Measurements from ENCODE around the gene AHNAK2. TPM values are rescaled to one million over a fixed set of nuclear protein-coding genes. Genes with fewer than 3 reads are reported as not detected.
"Not testable (repeated sequence)": the region's sequence is repeated elsewhere in the genome, so short reads cannot be mapped to it uniquely, and the experiment has no call there.

Gene AHNAK2
- polyA plus RNA-seq, 4 donors: under 0.01 to 6.3 (median 0.17) TPM

- H3K4me3 ChIP-seq (ENCODE audit: low read depth in 1 of 3, low read length in 3 of 3): no peak overlapping the region
- H3K9me3 ChIP-seq (ENCODE audit: control insufficient read depth in 2 of 2, insufficient read depth in 1 of 2, low read depth in 1 of 2, low read length in 1 of 2): peaks cover 0 to 8% of the 10 kb centered on the region in 2 donors
- FAIRE-seq (no peak), DNase-seq (no peak)
- H3K4me1 ChIP-seq (ENCODE audit: control insufficient read depth in 3 of 3, insufficient read depth in 2 of 3, low read depth in 1 of 3, low read length in 2 of 3): peaks cover 0 to 28% (median 0%) of the 10 kb centered on the region in 3 donors
- no peaks in the 10 kb centered on the region for H3K36me3 ChIP-seq (ENCODE audit: control insufficient read depth in 3 of 3, insufficient read depth in 2 of 3, low read depth in 1 of 3, low read length in 3 of 3)
- no peak overlapping the region for H3K27ac ChIP-seq (ENCODE audit: low read depth in 1 of 3, low read length in 2 of 3)
- H3K27me3 ChIP-seq (ENCODE audit: control insufficient read depth in 3 of 3, insufficient read depth in 3 of 3, low read length in 3 of 3): peaks cover 0 to 22% (median 0%) of the 10 kb centered on the region in 3 donors
- 56 to 72% (median 62%) methylated on average over 15 to 21 of the region's 21 CpGs for WGBS, 3 donors
These were observed 51.3 kb downstream of the AHNAK2 start for GRCh38 chr14:104926619-104927431.

GRCh38 chr14:104925855-104926609, 52.1 kb downstream of the AHNAK2 start:
- 77 to 85% (median 78%) methylated on average over 15 of the region's 15 CpGs for WGBS, 3 donors
- FAIRE-seq: no peak
- Histone ChIP-seq H3K4me3 (ENCODE audit: low read depth in 1 of 3, low read length in 3 of 3) (no peak overlapping the region), H3K27me3 (ENCODE audit: control insufficient read depth in 3 of 3, insufficient read depth in 3 of 3, low read length in 3 of 3) (peaks cover 0 to 14% (median 0%) of the 10 kb centered on the region in 3 donors), H3K36me3 (ENCODE audit: control insufficient read depth in 3 of 3, insufficient read depth in 2 of 3, low read depth in 1 of 3, low read length in 3 of 3) (no peaks in the 10 kb centered on the region), H3K27ac (ENCODE audit: low read depth in 1 of 3, low read length in 2 of 3) (no peak overlapping the region), H3K9me3 (ENCODE audit: control insufficient read depth in 2 of 2, insufficient read depth in 1 of 2, low read depth in 1 of 2, low read length in 1 of 2) (peaks cover 0 to 8% of the 10 kb centered on the region in 2 donors), H3K4me1 (ENCODE audit: control insufficient read depth in 3 of 3, insufficient read depth in 2 of 3, low read depth in 1 of 3, low read length in 2 of 3) (peaks cover 0 to 28% (median 0%) of the 10 kb centered on the region in 3 donors)
- no peak for DNase-seq

GRCh38 chr14:104925214-104925854, 52.8 kb downstream of the AHNAK2 start:
- Histone ChIP-seq H3K4me1 (ENCODE audit: control insufficient read depth in 3 of 3, insufficient read depth in 2 of 3, low read depth in 1 of 3, low read length in 2 of 3) (peaks cover 0 to 28% (median 0%) of the 10 kb centered on the region in 3 donors), H3K9me3 (ENCODE audit: control insufficient read depth in 2 of 2, insufficient read depth in 1 of 2, low read depth in 1 of 2, low read length in 1 of 2) (peaks cover 0 to 8% of the 10 kb centered on the region in 2 donors), H3K36me3 (ENCODE audit: control insufficient read depth in 3 of 3, insufficient read depth in 2 of 3, low read depth in 1 of 3, low read length in 3 of 3) (no peaks in the 10 kb centered on the region), H3K27ac (ENCODE audit: low read depth in 1 of 3, low read length in 2 of 3) (no peak overlapping the region), H3K4me3 (ENCODE audit: low read depth in 1 of 3, low read length in 3 of 3) (no peak overlapping the region), H3K27me3 (ENCODE audit: control insufficient read depth in 3 of 3, insufficient read depth in 3 of 3, low read length in 3 of 3) (peaks cover 0 to 8% (median 0%) of the 10 kb centered on the region in 3 donors)
- FAIRE-seq (no peak), DNase-seq (peak; percentile 23 to 38)
- WGBS, 3 donors: 40 to 64% (median 47%) methylated on average over 8 to 10 of the region's 10 CpGs

DNA sequence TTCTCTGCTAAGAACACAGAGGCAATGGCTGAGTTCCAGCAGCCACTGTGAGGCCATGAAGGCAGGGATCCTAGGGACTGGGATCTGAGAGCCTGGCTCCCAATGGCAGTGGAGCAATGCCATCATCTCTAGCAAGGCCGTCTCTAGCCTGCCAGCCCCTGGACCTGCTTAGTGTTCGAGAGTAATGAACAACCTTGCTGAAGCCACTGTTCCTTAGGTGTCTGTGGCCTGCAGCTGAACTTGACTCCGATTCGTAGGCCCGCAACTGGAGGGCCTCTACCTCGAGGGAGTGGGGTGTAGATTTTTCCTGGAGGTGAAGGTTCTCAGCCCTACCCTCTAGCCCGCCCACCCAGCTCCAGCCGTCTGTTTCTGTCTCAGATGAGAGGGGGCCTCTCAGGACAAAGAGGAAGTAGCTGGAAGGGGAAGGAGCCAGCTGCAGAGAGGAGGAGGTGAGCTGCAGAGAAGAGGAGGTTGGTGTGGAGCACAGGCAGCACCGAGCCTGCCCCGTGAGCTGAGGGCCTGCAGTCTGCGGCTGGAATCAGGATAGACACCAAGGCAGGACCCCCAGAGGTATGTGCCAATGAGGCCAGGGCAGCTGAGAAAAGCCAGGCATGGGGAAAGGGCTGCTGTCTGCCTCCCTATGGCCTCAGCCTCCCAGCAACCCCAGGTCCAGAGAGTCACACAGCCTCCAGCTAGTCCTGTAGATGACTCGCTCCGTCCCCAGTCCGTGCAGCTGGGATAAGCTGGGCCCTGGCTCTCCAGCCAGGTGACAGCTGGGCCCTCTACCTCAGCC, 53.6 kb downstream of the AHNAK2 start, which contains the start of gene PLD4:
PLD4 (plus strand) TSS at position 459 of the 793 bp plus-strand sequence. CDS start 2,262 bp downstream, outside the sequence.
- WGBS, 3 donors: 69 to 88% (median 76%) methylated on average over 14 of the region's 14 CpGs
- Histone ChIP-seq H3K9me3 (ENCODE audit: control insufficient read depth in 2 of 2, insufficient read depth in 1 of 2, low read depth in 1 of 2, low read length in 1 of 2) (peaks cover 0 to 8% of the 10 kb centered on the region in 2 donors), H3K4me3 (ENCODE audit: low read depth in 1 of 3, low read length in 3 of 3) (no peak within 1 kb of the TSS), H3K4me1 (ENCODE audit: control insufficient read depth in 3 of 3, insufficient read depth in 2 of 3, low read depth in 1 of 3, low read length in 2 of 3) (peaks cover 0 to 28% (median 0%) of the 10 kb centered on the region in 3 donors), H3K36me3 (ENCODE audit: control insufficient read depth in 3 of 3, insufficient read depth in 2 of 3, low read depth in 1 of 3, low read length in 3 of 3) (no peaks in the 10 kb centered on the region), H3K27ac (ENCODE audit: low read depth in 1 of 3, low read length in 2 of 3) (no peak within 1 kb of the TSS), H3K27me3 (ENCODE audit: control insufficient read depth in 3 of 3, insufficient read depth in 3 of 3, low read length in 3 of 3) (peaks cover 0 to 2% (median 0%) of the 10 kb centered on the region in 3 donors)
- no peak for FAIRE-seq
- DNase-seq: no peak

DNA sequence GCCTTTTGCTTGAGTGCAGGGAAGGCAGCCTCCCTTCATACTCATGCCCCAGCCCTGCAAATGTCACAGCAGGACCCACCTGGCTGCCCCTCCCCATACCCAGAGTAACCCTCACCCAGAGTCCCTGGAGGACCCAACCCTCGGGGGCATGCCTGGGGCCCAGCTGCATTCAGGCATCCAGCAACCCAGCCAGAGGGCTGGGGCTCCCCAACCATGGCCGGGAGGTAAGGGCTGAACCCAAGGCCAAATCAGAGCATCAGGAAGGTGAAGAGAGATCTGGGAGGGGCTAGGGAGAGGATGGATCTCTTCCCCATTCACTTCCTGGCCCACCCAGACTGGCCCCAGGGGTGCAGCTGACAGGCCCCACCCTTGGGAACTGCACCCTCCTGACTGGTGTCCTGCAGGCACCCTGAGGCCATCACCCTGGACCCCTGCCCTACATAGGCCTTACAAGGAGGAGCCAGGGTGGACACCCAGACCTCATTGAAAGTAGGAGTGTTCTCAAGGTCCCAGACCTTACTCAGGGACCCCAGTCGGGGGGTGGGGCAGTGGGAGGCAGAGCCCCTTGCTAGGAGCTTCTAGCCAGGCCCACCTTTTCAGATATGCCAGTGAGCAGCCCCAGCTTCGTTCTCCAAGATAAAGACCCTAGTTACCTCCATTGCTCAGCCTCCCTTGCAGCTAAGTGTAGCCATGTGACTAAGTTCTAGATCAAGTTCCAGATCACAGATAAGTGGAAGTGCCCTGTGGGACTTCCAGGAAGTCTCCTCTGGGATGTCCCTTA, 54.3 kb downstream of the AHNAK2 start:
- DNase-seq (no peak), FAIRE-seq (no peak)
- Histone ChIP-seq H3K36me3 (ENCODE audit: control insufficient read depth in 3 of 3, insufficient read depth in 2 of 3, low read depth in 1 of 3, low read length in 3 of 3) (no peaks in the 10 kb centered on the region), H3K4me1 (ENCODE audit: control insufficient read depth in 3 of 3, insufficient read depth in 2 of 3, low read depth in 1 of 3, low read length in 2 of 3) (peaks cover 0 to 28% (median 0%) of the 10 kb centered on the region in 3 donors), H3K27me3 (ENCODE audit: control insufficient read depth in 3 of 3, insufficient read depth in 3 of 3, low read length in 3 of 3) (no peaks in the 10 kb centered on the region), H3K27ac (ENCODE audit: low read depth in 1 of 3, low read length in 2 of 3) (no peak overlapping the region), H3K9me3 (ENCODE audit: control insufficient read depth in 2 of 2, insufficient read depth in 1 of 2, low read depth in 1 of 2, low read length in 1 of 2) (peaks cover 0 to 8% of the 10 kb centered on the region in 2 donors), H3K4me3 (ENCODE audit: low read depth in 1 of 3, low read length in 3 of 3) (no peak overlapping the region)
- 79 to 89% (median 84%) methylated on average over 4 of the region's 4 CpGs for WGBS, 3 donors

DNA sequence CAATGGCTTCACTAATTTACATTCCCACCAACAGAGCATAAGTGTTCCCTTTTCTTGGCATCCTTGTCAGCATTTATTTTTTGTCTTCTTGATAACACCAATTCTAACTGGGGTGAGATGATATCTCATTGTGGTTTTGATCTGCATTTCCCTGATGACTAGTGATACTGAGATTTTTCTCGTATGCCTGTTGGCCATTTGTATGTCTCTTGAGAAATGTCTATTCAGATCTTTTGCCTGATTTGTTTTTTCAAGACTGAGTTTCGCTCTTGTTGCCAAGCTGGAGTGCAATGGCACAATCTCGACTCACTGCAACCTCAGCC, 58.2 kb downstream of the AHNAK2 start:
- peaks cover 0 to 2% (median 0%) of the 10 kb centered on the region in 3 donors for H3K27me3 ChIP-seq (ENCODE audit: control insufficient read depth in 3 of 3, insufficient read depth in 3 of 3, low read length in 3 of 3)
- no peak overlapping the region for H3K4me3 ChIP-seq (ENCODE audit: low read depth in 1 of 3, low read length in 3 of 3)
- 47 to 60% (median 54%) methylated on average over 3 of the region's 3 CpGs for WGBS, 3 donors
- H3K4me1 ChIP-seq (ENCODE audit: control insufficient read depth in 3 of 3, insufficient read depth in 2 of 3, low read depth in 1 of 3, low read length in 2 of 3): no peaks in the 10 kb centered on the region
- peaks cover 0 to 8% of the 10 kb centered on the region in 2 donors for H3K9me3 ChIP-seq (ENCODE audit: control insufficient read depth in 2 of 2, insufficient read depth in 1 of 2, low read depth in 1 of 2, low read length in 1 of 2)
- no peak for DNase-seq
- FAIRE-seq: no peak
- no peak overlapping the region for H3K27ac ChIP-seq (ENCODE audit: low read depth in 1 of 3, low read length in 2 of 3)
- H3K36me3 ChIP-seq (ENCODE audit: control insufficient read depth in 3 of 3, insufficient read depth in 2 of 3, low read depth in 1 of 3, low read length in 3 of 3): no peaks in the 10 kb centered on the region

- not testable (repeated sequence) for DNase-seq; H3K4me3 ChIP-seq (ENCODE audit: low read depth in 1 of 3, low read length in 3 of 3); H3K4me1 ChIP-seq (ENCODE audit: control insufficient read depth in 3 of 3, insufficient read depth in 2 of 3, low read depth in 1 of 3, low read length in 2 of 3); H3K27ac ChIP-seq (ENCODE audit: low read depth in 1 of 3, low read length in 2 of 3); FAIRE-seq; H3K9me3 ChIP-seq (ENCODE audit: control insufficient read depth in 2 of 2, insufficient read depth in 1 of 2, low read depth in 1 of 2, low read length in 1 of 2); H3K36me3 ChIP-seq (ENCODE audit: control insufficient read depth in 3 of 3, insufficient read depth in 2 of 3, low read depth in 1 of 3, low read length in 3 of 3); H3K27me3 ChIP-seq (ENCODE audit: control insufficient read depth in 3 of 3, insufficient read depth in 3 of 3, low read length in 3 of 3)
- 58 to 65% (median 63%) methylated on average over 12 of the region's 12 CpGs for WGBS, 3 donors
These were observed 58.8 kb downstream of the AHNAK2 start for GRCh38 chr14:104919152-104919992.
